Middle frontal gyrus (tissue), 1 donor: Measurements from ENCODE around the gene CYP27B1.

ENCODE experiments used
- DNase-seq: peaks from one replicate; pipeline ENCODE4 v3.0.0-alpha.2; 2015; ENCODE audit warnings: low spot score; ENCODE audit errors: extremely low spot score

The CYP27B1 gene

DNA sequence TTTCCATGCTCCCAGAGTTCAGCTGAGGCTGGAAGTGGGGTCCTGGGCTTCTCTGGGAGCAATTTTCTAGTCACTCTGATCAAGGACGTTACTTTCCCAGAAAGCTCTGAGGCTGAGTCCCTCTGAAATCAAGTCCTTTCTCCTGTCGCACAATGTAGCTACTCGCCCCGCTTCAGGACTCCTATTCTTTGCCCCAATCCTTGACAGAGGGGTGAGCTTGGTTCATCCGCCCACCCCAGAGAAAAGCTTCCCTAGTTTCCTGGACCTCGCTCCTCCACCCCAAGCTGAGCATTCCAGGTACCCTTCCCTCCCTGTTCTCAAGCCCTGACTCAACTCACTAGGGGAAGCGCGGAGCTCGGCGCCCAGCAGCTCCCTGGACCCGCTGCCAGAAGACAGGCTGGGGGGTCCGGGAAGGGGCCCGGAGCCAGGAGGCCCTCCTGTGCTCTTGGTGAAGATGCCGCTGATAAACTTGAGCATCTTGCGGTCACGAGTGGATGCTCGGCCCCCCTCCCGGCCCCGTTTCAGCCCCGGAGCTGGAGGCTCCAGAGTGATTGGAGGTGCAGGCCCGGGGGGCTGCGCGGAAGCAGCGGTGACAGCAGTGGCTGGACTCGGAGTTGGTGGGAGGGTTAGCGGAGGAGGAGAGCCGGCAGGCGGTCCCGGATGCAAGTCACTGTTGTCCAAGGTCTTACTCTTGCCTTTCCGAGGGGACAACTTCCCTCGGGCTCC, 30.0 kb downstream of the CYP27B1 start:
- no peak for DNase-seq

DNA sequence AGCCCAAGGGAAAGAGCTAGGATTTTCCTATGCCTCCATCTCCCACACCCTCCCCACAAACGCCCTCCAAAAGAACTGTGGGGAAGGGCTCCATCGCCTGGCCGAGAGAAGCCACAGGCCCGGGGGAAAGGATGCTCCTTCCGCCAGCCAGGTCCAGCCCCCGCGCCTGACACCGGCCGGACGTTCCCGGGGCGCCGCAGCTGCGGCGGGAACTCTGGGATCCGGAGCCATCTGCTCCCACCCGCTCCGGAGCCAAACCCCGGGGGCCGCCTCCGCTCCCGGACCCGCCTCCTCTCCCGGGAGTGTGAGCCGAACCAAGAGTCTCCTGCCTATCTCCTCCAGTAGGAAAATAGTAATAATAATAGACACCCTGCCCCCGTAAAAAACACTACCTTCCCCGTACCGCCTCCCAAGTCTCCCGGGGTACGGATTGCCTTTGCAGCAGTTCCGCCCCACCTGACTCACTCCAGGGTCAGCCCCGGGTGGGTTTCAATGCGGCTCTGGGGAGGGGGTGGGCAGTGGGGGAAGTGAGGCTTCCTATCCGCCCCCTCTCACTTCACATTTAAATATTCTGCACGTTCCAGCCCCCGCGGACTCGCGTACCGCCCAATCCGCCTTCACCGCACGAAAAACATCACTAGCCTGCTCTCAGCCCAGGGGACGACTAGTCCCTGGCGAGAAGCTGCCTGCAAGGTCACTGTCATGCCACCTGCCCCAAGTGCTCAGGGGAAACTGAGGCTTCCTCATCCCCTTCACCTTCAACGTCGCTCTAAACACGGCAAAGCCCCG, 30.7 kb downstream of the CYP27B1 start:
- DNase-seq, result no peak

DNA sequence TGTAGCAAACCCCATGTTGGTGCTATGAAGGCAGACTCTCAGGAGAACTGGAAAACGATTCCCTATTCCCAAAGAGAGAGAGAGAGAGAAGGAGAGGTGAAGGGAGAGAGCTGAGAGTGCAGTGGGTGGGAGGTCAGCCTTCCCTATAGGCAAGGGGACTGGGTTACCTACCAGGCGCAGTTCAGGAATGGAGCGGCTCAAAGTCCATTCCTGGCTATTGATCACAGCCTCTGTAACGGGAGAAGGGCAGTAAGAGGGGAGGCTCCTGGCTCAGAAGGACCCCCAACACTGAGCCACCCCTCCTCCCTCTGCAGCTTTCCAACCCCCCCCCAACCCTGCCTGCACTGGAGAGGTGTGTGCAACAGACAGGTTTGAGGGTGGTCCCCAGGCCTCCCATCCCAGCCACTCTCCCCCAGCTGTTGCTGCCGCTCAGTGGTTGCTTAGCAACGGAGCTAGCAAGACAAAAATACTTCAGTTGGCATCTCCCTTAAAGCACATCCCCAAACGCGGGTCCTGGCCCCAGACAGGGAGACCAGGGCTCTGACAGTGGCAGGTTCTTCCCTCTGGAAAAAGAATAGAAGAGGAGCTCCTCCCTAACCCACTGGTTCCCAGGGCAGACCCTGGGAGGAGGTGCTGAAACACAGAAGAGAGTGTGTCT, 31.6 kb downstream of the CYP27B1 start:
- DNase-seq, result no peak

DNA sequence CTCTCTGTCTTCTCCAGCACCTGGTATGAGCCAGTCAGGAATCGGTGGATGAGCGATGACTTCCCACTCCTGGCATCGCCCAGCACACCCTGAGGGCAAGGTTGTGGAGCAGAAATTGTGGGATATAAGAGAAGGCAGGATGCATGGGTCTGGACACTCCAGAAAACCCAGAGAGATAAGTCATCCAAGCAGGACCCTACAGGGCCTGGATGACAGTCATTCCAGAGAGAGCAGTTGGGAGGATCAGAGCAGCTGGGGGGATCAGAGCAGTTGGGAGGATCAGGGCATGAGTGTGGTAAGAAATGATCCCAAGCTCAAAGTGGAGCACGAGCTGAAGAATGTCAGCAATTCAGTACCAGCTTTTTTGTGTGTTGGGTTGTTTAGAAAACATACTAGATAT, 32.3 kb downstream of the CYP27B1 start:
- no peak for DNase-seq

DNA sequence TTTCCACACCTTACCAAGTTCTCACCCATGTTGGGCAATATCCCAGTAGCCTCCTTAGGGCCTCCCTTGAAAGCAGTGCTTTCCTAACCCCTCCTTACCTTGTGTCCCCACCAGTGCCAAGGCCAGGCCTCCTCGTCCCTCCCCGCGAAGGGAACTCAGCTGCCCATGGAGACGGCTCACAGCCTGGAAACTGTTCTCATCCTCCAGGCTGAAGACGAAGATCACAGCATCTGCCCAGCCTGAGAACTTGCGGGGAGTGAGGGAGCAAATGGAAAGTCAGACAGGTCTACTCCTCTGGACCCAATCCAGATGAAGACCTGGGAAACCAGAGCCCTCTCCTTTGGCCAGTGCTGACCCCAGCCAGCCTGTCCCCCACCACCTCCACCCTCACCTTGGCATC, 33.0 kb downstream of the CYP27B1 start:
- DNase-seq, result no peak

DNA sequence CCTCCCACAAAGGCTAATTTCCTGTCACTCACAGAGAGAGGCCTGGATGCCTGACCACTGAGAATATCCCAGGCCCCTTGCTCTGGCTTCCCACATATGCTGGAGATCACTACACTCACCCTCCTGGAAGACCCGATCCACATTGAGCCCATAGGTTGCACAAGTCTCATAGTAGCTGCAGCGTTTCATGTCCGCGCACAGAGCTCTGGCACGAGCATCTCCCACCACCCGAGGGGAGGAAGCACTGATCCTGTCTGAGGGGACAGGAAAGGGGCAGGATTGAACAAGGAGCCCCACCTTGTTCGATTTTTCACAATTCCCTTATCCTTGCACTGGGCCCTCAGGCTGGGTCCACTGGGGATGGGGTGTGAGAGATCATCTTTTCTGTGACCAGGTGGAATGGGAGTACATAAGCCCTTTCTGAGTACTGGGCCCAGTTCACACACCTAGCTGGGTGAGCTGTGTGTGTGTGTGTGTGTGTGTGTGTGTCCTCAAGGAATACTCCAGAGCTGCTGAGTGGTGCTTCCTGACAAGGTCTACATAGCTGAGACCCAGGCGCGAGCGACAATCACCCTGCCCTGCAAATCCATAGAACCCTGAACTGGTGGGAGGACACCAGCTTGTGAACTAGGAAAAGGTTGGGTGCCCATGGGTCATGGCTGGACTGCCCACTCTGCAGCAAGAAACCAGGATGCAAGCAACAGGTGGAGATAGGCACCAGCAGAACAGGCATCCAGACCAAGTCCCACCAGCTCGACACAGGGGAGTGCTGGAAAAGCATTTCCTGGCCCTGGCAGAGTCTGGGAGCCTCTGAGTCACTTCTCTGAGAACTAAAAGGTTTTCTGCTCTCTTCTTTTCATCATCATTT, 33.9 kb downstream of the CYP27B1 start:
- DNase-seq, result no peak

DNA sequence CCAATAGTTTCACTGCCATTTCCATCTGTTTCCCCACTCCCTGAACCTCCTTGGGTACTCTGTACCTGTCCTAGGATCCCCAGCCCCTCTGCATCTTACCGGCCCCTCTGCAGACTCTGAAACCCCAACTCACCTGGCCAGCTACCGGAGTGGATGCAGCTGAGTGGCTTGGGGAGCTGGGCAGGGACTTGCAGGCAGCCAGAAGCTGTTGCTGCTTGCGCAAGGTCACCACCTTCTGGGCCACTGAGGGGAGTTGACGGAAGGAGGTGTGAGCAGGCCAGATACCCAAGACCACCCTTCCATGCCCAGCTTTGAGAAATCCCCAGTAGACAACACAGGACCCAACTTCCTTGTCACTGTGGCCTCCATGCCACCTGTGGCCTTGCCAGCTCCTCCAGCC, 34.6 kb downstream of the CYP27B1 start:
- DNase-seq, result no peak

DNA sequence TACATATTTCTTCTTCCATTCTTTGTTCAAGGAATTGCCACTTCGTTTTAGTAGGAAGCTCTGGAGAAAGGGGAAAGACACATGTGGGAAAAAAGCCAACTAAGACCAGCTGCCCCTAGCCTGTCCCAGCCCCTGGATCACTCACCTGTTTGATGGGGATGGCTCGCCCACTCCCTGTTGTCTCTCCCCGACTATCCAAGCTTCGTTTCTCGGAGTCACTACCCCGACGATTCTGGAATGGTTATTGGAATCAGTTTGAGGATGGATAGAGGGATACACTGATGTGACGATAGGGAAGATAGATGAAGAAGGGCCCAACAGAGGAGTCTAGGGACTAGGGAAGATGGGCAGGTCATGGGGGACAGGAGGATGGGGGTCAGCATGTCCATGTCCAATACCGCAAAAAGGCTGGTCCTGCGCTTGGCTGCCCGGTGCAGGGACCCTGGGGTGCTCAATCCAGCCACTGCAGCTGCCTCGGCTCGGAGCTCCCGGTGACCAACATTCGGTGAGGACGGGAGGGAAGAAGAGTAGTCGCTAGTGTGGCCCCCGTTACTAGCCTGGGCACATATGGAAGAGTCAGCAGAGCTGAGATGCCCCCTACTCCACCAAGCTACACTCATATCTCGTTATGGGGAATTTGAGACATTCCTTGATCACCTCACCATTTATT, 35.3 kb downstream of the CYP27B1 start:
- no peak for DNase-seq

DNA sequence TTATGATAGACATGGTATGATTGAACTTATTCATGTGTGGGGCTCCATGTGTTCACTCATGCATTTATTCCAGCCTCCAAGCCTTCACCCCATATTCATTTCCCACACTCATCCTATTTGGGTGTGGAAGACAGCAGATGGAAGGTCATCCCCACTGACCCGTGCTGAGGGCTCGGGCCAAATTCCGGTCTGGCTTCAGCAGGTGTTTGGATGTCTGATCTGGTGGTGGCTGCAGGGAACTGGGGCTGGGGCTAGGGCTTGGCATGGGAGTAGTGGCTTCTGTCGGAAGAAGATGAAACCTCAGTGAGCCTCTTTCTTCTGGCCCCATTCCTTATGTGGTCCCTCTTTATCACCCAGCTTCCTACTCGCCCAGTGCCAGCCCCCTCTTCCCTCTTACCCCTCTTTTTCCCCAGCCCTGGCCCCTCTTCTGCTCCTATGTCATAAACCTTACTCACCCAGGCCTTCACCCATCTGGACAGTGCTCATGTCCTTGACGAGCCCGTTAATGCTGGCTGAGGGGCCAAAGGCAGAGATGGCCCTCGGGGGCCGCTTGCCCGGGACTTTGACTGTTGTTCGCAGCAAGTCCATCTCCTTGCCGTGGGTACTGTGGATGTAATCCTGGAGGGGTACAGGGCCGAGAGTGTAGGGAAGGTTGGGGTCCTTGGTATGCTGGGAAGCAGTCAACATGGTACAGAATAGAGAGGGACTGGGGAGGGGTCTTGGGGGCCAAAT, 36.4 kb downstream of the CYP27B1 start:
- DNase-seq, result no peak

DNA sequence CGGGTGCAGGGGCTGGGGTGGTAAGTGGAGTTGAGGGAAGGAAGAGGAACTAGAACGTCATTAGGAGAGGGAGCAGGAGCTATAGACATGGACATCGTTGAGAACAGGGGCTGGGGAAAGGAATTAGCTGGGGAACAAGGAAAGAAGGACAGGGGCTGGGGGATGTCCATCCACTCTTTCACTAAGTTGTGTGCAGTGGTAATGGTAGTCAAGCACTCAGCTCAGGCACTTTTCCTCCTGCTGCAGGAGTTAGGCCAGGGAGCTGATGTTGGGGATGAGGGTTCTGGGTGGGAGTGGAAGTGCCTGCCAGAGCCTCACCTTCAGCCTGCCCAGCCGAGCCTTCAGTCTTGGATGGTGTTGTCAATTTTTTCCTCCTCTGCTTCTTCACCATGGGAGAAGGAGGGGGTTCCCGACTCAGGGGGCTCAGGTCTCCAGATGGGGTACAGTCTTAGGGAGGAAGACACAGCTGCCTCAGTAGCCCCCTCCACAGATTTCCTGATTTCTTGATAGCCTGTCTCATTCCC, 37.5 kb downstream of the CYP27B1 start:
- no peak for DNase-seq

DNA sequence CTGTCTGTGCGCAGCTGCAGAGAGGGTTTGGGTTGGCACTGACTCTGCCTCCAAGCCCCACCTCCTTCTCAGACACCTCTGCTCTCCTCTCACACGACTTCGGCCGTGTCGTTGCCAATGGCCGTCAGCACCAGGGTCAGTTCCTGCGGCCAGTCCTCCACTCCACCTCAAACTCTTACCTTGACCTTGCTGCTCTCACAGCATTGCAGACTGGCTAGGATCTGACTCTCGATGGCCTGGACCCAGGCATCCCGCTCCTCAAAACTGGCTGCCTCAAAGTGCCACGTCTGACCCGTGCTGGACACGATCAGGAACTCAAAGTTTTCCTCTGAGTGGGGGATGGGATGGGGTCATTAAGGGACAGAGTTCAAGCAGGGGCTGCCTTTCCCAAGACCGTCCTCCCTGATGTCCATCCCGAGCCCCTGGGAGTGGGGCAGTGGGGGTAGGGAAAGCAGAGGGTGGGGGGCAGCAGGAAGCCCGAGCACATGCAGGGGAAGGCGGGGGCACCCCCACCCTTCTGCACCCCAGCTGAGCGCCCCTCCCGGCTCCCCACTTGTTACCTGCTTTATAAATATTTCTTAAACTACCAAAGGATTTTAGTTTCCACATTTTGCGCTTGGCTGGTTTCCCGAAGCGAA, 39.0 kb downstream of the CYP27B1 start:
- DNase-seq, result no peak

DNA sequence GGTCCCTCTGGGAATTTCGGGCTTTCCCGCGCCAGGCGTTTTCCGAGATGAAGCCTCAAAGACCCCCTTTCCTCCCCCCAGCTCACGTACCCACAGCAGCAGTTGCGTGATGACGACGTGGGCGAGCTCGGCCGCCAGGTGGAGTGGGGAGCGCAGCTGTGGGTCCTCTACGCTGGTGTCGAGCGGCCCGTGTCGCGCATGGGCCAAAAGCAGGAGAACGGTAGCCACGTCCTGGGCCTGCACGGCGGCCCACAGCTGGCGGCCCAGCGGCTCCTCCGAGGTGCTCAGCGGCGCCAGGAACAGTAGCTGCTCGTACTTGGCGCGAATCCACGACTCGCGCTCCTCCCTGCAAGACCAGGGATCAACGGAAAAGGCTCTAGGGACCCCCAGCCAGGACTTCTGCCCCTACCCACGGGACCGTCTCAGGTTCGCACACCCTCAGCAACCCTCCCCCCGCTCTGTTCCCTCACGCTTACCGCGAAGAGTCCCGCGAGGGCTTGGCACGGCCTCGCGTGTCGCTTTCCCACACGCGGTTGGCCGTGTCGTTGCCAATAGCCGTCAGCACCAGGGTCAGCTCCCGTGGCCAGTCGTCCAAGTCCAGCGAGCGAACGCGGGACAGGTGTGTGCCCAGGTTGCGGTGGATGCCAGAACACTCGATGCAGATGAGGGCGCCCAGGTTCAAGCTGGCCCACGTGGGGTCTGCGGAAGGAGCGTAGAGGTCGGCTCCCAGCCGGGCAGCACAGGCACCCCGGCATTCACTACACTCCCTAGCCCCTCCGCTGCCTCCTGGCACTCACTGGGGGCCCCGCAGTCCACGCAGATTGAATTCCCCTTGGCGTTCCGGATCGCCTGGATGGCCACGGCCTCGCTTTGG, 39.8 kb downstream of the CYP27B1 start:
- DNase-seq, result no peak

DNA sequence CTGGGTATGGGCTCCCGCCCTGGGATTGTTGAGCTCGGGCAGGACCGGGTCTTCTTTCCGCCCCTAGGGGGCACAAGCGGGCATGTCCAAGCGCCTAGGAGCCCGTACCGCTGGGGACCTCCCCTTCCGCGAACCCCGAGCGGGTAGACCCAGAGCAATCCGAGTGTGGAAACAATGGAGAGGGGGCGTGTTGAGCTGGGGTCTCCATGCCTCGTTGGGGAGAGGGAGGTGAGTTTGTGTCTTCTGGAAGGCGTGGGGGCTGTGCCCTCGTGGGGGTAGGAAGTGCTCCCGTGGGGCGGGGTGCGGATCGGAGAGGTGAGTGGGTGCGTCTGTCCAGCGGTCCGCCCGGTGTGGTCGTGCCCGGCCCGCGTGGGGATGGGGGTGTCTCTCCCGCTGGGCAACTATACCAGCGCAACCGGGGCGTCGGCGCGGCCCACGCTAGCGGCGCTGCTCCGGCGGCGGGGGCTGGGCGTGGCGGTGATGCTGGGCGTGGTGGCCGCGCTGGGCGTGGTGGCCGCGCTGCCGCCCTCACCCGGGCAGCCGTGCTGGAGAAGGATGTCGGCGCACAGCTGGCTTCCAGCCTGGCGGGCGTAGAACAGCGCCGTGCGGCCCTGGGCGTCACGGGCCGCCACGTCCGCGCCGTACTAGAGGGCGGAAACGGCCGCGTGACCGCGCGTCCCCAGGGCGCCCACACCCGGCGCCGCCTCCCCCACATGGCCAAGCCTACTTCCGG, 40.6 kb downstream of the CYP27B1 start:
- DNase-seq, result no peak

DNA sequence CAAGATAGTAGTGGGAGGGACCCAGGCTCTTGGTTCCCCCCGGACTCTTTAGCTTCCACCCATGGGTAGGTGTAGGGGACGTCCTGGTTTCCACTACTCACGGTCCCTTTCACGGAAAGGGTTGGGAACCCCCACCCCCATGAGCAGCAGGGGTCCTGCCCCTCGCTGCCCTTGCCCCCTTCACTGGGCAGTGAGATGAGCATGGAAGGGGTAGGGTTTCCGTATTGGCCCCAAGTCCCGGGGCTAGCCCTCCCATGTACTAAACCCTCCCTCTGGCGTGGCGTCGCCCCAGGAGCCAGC, 41.1 kb downstream of the CYP27B1 start:
- no peak for DNase-seq

DNA sequence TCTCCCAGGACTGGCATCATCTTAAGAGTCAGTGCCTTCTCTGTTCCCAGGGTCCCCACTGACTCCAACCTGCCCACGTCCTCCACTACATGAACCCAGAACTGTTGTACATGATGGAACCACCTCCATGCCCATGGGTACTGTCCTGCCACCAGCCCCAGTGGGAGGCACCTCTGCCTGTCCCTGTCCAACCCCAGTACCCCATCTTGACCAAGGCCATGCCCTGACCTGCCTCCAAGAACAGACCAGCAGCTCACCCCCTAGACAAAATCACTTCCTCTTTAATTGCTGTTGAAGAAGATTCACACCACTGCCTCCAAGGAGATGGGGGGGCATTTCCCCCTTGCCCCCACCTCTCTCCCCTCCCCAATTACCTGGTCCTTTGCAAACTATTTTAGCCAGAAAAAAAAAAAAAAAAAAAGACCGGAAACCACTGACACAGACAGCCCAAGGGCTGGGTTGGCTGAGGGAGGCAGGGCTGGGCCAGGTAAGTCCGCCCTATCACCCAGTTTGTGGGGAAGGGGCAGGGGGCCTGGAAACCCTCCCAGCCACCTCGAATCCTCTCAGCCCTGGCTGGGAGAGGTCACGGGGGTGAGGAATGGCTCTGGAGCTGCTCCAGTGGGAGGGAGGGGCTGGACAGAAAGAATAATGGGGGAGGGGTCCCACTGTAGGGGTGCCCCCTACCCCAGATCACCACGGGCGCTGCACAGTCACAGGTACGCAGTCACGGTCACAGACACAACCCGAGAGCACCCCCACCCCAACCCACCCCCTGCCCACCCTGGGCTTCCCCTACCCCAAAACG, 41.7 kb downstream of the CYP27B1 start:
- no peak for DNase-seq

DNA sequence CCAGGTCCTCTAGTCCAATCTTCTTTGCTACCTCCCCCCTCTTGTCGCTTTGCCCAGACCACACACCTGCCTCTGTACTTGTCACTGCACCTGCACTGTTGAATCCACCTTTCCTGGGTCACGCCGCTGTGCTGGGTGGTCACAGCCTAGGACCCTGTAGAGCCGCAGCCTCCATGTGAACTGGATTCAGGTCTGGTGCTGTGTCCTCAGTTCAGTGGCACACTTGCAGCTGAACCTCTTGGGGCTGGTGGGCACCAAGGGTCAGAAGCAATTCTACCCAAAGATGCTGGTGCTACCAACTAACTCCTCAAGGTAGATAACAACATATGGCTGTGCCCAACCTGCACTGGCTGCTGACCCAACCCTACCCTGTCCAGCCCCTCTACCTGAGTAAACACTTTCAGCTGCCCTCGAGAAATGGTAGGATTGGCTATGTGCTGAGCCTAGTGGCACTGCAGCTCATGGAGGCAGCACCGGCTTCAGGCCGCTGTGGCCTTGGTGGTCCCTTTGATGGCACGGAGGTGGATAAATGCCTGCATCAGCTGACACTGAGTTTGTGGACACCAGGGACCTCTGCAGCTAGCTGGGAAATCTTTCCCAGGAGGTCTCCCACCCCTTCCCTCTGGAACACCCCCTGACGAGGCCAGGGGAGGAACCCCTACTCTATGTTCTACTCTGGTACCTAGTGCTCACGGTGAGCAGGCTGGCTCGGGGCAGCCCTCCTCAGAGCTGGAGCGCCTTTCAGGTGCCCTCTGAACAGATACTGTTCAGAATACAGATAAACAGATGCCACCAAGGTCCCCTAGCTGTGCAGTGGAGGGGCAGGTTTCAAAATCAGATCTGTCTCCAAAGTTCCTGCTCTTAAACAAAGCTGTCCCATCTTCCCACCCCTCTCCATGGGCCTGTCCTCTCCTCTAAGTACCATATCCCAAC, 42.6 kb downstream of the CYP27B1 start:
- no peak for DNase-seq
